SU-DHL-6 (cell line): ENCODE measurements around the gene SCRT2.

Experiments
- CTCF ChIP-seq: fragments of 200-600 bp; sonication (generic); IDR thresholded peaks from one replicate; pipeline ENCODE4 v1.5.1; 2017; ENCODE audit warnings: antibody characterized with exemption, mild to moderate bottlenecking, low read length, moderate library complexity; ENCODE audit not compliant: insufficient read depth, poor library complexity, severe bottlenecking
- EZH2phosphoT487 ChIP-seq: fragments of 200-600 bp; sonication (generic), shearing (Covaris generic); conservative IDR thresholded peaks from 2 replicates; pipeline ENCODE4 v1.6.1; 2018; ENCODE audit warnings: mild to moderate bottlenecking, antibody characterized with exemption, low read length, moderate library complexity, mixed read lengths

GRCh38 chr20:692044-692443, 16.4 kb upstream of the SCRT2 start:
- TF ChIP-seq CTCF, result no peak
- no peak for TF ChIP-seq EZH2phosphoT487
